Measurements from ENCODE around the gene RPL5. TPM values are rescaled to one million over a fixed set of nuclear protein-coding genes. Genes with fewer than 3 reads are reported as not detected.

The RPL5 gene
- total and polyA plus RNA-seq, 2 donors (not counting 1 experiment from before 2014, with no cell fraction given), result 1,104 to 1,477 TPM

DNA sequence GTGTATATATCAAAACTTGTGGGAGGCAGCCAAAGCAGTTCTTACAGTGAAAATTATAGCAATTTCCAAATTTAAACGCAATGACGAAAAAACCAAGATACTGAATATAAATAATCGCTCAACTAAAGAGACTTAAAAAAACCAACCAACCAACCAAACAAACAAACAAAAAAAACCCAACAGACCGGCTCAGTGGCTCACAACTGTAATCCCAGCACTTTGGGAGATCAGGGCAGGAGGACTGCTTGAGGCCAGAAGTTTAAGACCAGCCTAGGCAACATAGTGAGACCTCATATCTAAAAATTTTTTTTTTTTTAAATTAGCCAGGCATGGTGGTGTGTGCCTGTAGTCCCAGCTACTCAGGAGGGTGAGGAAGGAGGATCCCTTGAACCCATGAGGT is 23.4 kb downstream of the RPL5 start:
- Histone ChIP-seq H3K27ac (ENCODE audit: low read length in 2 of 2) (no peak overlapping the region), H3K27me3 (replicated peaks in 1 of 4; ENCODE audit: control extremely low read depth in 1 of 4, control insufficient read depth in 3 of 4, insufficient read depth in 4 of 4, low read length in 3 of 4) (no peaks in the 10 kb centered on the region), H3K9me3 (ENCODE audit: control extremely low read depth in 1 of 3, control insufficient read depth in 2 of 3, insufficient read depth in 1 of 3, low read length in 2 of 3) (peaks cover 0 to 4% (median 0%) of the 10 kb centered on the region in 3 donors), H3K4me3 (ENCODE audit: control extremely low read depth in 1 of 5, extremely low read depth in 1 of 5, insufficient read depth in 1 of 5, low read depth in 2 of 5, low read length in 4 of 5) (no peak overlapping the region), H2AFZ (ENCODE audit: insufficient read depth, low read depth, low read length, poor library complexity, severe bottlenecking) (no peak overlapping the region), H3K9ac (ENCODE audit: low read length) (no peak overlapping the region), H3K79me2 (ENCODE audit: control insufficient read depth, insufficient read depth, low read length) (peaks cover 62% of the 10 kb centered on the region), H4K20me1 (ENCODE audit: control insufficient read depth, insufficient read depth, low read length, poor library complexity, severe bottlenecking) (peaks cover 35% of the 10 kb centered on the region), H3K4me1 (ENCODE audit: control insufficient read depth in 2 of 2, insufficient read depth in 2 of 2, low read length in 2 of 2) (peaks cover 3 to 8% of the 10 kb centered on the region in 2 donors), H3K36me3 (replicated peaks in 1 of 2; ENCODE audit: control extremely low read depth in 1 of 2, control insufficient read depth in 1 of 2, extremely low read depth in 1 of 2, insufficient read depth in 2 of 2, low read length in 1 of 2) (peaks cover 0 to 11% of the 10 kb centered on the region in 2 experiments), H3K4me2 (replicated peaks; ENCODE audit: low read depth, low read length, poor library complexity, severe bottlenecking) (no peak overlapping the region)
- WGBS (ENCODE audit: insufficient coverage), result no CpG with 5 or more reads among the region's 4 CpGs
- no peak overlapping the region for H3K4me3 Mint-ChIP-seq
- no peak overlapping the region for H3K27ac Mint-ChIP-seq
- ATAC-seq (ENCODE audit: low read depth) (no peak), DNase-seq (no peak)
- intact Hi-C loops (cut with micrococcal nuclease), result loop anchor here (5.0 kb wide), 1 partner anchor 222 kb away; the partner anchor contains the start of gene MTF2
- peaks cover 28% of the 10 kb centered on the region for H3K4me1 Mint-ChIP-seq
- CTCF ChIA-PET, result interaction anchor here (0.7 to 10.2 kb wide), 5 partner anchors 104 to 415 kb away, joined by 3 to 200 read pairs (median 5); partner anchors contain the start of gene DIPK1A
- POLR2A ChIA-PET, result no interaction called here
- TF ChIP-seq, protein P1, sequence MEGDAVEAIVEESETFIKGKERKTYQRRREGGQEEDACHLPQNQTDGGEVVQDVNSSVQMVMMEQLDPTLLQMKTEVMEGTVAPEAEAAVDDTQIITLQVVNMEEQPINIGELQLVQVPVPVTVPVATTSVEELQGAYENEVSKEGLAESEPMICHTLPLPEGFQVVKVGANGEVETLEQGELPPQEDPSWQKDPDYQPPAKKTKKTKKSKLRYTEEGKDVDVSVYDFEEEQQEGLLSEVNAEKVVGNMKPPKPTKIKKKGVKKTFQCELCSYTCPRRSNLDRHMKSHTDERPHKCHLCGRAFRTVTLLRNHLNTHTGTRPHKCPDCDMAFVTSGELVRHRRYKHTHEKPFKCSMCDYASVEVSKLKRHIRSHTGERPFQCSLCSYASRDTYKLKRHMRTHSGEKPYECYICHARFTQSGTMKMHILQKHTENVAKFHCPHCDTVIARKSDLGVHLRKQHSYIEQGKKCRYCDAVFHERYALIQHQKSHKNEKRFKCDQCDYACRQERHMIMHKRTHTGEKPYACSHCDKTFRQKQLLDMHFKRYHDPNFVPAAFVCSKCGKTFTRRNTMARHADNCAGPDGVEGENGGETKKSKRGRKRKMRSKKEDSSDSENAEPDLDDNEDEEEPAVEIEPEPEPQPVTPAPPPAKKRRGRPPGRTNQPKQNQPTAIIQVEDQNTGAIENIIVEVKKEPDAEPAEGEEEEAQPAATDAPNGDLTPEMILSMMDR (IDR thresholded peaks at IDR 0.05), result no peak
- TF ChIP-seq EZH2 (IDR thresholded peaks at IDR 0.05; ENCODE audit: borderline replicate concordance, insufficient read depth, low read depth, low read length, poor library complexity, severe bottlenecking), result no peak
- H3K9me3 Mint-ChIP-seq (ENCODE audit: insufficient read depth), result no peaks in the 10 kb centered on the region
- H3K27me3 Mint-ChIP-seq, result no peaks in the 10 kb centered on the region

GRCh38 chr1:92857817-92858216 is 26.0 kb downstream of the RPL5 start:
- Histone ChIP-seq H3K27ac (ENCODE audit: low read length in 2 of 2) (no peak overlapping the region), H3K9ac (ENCODE audit: low read length) (no peak overlapping the region), H3K36me3 (replicated peaks in 1 of 2; ENCODE audit: control extremely low read depth in 1 of 2, control insufficient read depth in 1 of 2, extremely low read depth in 1 of 2, insufficient read depth in 2 of 2, low read length in 1 of 2) (peaks cover 0 to 9% of the 10 kb centered on the region in 2 experiments), H2AFZ (ENCODE audit: insufficient read depth, low read depth, low read length, poor library complexity, severe bottlenecking) (no peak overlapping the region), H3K4me1 (ENCODE audit: control insufficient read depth in 2 of 2, insufficient read depth in 2 of 2, low read length in 2 of 2) (peaks cover 3 to 8% of the 10 kb centered on the region in 2 donors), H3K4me3 (ENCODE audit: control extremely low read depth in 1 of 5, extremely low read depth in 1 of 5, insufficient read depth in 1 of 5, low read depth in 2 of 5, low read length in 4 of 5) (no peak overlapping the region), H3K79me2 (ENCODE audit: control insufficient read depth, insufficient read depth, low read length) (peaks cover 38% of the 10 kb centered on the region), H3K9me3 (ENCODE audit: control extremely low read depth in 1 of 3, control insufficient read depth in 2 of 3, insufficient read depth in 1 of 3, low read length in 2 of 3) (peaks cover 0 to 4% (median 0%) of the 10 kb centered on the region in 3 donors), H4K20me1 (ENCODE audit: control insufficient read depth, insufficient read depth, low read length, poor library complexity, severe bottlenecking) (peaks cover 27% of the 10 kb centered on the region), H3K4me2 (replicated peaks; ENCODE audit: low read depth, low read length, poor library complexity, severe bottlenecking) (no peak overlapping the region), H3K27me3 (replicated peaks in 1 of 4; ENCODE audit: control extremely low read depth in 1 of 4, control insufficient read depth in 3 of 4, insufficient read depth in 4 of 4, low read length in 3 of 4) (no peaks in the 10 kb centered on the region)
- TF ChIP-seq, protein P1 (IDR thresholded peaks at IDR 0.05), result no peak
- TF ChIP-seq EZH2 (IDR thresholded peaks at IDR 0.05; ENCODE audit: borderline replicate concordance, insufficient read depth, low read depth, low read length, poor library complexity, severe bottlenecking), result no peak
- ChIA-PET POLR2A (interaction anchor here (2.8 kb wide), 1 partner anchor 104 kb away, joined by 11 read pairs; the partner anchor contains the start of gene DIPK1A), CTCF (interaction anchor here (0.6 to 10.2 kb wide), 23 partner anchors 8 to 262 kb away, joined by 3 to 200 read pairs (median 8); partner anchors contain the start of genes DIPK1A and RPL5)
- H3K9me3 Mint-ChIP-seq (ENCODE audit: insufficient read depth), result no peaks in the 10 kb centered on the region
- WGBS (ENCODE audit: insufficient coverage), result 100% methylated on average over 1 of the region's 5 CpGs
- DNase-seq, result no peak
- no peak for ATAC-seq (ENCODE audit: low read depth)
- no peaks in the 10 kb centered on the region for H3K27me3 Mint-ChIP-seq
- H3K4me3 Mint-ChIP-seq, result no peak overlapping the region
- intact Hi-C loops (cut with micrococcal nuclease), result loop anchor here (1.0 to 5.0 kb wide), 2 partner anchors 26 to 219 kb away; partner anchors contain the start of genes MTF2 and RPL5
- no peak overlapping the region for H3K27ac Mint-ChIP-seq
- H3K4me1 Mint-ChIP-seq, result peaks cover 21% of the 10 kb centered on the region
